Stimulated activated CD4-positive, alpha-beta T cell treated with anti-CD3 and anti-CD28 coated beads, Interleukin-1b, Interleukin-23, amount 100 ng/mL, for 4 hours (primary cell): Measurements from ENCODE around the gene BTBD16.

Experiments used
- DNase-seq, 2 donors: peaks; one replicate each; pipeline ENCODE4 v3.0.0-alpha.2; 2020; ENCODE audit warnings: low read depth in 2 of 2

Gene BTBD16

DNA sequence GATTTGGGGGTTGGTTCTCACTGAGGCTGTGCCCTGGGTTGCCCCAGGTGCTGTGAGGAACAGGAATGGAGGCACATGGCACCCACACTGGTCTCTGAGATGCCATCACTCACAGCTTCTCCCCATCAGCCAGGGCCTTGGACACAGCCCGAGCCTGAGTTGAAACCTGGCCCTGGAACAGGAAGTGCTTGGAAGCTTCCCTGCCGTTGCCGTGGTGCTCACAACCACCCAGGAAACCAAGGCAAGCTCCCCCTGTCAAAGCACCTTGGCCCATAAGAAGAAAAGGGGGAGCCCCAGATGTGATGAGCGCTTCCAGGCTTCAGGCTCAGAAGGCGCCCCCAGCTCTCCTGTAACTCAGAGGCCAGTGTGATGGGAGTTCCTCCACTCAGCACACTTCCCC lies at the start of gene BTBD16:
Gene BTBD16 (plus strand): TSS at position 221 of the 400 bp plus-strand sequence. CDS start 3,786 bp downstream, outside the sequence.
- no peak for DNase-seq

DNA sequence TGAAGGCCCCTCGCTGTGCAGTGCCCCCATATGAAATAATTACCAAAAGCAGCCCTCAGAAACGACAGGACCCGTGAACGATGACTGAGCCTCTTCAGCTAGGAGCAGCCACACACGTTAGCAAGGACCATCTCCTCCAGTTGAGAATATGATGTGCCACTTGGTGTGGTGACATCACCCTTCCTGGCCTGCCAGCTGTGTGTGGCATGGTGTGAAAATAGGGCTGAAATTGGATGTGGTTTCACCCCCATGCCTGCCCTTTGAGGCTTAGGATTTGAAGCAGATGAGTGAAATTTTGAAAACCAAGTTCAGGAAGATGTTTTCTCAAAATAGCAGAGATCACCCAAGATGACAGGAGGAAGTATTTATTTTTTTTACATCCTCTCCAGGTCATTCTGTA lies 49.1 kb upstream of the BTBD16 start:
- no peak for DNase-seq

DNA sequence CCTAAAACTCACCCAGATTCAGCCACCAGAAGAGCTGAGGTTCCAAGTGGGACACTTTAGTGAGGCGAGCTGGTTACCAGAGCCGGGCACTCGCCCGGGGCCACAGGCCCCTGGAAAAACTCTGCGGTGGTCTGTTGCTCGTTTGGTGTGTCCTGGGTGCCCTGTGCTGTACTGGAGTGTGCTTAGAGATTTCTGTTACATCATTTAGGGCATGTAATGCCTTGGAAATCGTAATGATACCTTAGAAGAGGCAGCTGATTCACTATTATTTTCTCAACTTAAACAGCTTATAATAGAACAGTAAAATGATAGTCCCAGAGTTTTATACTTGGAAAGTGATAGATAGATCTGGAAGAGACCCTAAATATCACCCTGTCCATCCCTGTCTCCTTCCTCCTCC lies 48.5 kb upstream of the BTBD16 start:
- DNase-seq: no peak

DNA sequence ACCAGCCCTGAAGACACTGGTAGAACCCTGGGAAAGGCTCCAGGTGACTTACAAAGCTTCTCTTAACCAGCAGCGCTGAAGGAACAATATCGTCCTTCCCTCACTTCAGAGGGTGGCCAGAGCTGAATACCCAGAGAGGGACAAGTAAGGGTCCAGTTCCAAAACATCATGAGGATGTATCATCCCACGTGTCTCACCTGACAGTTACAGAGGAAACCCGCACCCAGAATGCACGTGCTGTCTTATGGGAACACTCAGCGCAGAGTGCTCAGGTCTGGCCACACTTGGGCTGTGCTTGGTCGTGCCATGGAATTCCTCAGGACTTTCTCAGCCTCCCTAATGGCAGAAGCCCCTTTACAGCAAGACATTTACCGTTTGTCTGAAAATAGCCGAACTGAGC lies 46.9 kb upstream of the BTBD16 start:
- DNase-seq: no peak

DNA sequence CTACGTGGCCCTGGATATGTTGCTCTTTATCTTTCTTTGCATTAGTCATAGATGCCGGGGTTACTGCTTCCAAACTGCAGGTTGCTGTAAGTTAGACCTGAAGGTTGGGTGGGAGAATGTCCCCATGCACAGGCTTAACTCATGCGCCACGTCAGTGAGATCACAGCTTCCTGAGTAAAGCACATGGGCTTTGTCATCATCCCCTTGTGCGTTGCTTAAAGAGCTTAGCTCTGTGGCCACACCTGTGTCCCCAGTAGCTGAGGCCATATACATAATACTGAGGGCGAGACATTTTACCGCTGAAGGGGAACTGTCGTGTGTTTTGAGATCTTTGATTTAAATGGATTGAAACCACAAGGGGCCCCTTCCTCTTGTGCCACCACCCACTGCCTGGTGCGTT lies 45.8 kb upstream of the BTBD16 start:
- DNase-seq: no peak

DNA sequence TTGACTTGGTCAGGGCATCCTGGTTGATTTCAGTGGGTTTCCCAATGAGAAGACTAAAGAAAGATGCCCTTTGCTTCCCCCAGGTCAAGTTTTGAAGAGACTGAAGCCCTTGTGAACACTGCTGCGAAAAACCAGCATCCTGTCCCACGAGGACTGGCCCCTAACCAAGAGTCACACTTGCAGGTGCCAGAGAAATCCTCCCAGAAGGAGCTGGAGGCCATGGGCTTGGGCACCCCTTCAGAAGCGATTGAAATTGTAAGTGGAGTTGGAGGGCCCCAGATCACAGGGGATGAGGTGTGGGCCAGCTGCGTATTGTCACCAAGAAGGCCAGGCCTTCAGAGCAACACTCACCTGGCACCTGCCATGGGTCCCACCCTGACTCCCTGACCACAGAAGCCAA lies 43.3 kb upstream of the BTBD16 start:
- DNase-seq: no peak

DNA sequence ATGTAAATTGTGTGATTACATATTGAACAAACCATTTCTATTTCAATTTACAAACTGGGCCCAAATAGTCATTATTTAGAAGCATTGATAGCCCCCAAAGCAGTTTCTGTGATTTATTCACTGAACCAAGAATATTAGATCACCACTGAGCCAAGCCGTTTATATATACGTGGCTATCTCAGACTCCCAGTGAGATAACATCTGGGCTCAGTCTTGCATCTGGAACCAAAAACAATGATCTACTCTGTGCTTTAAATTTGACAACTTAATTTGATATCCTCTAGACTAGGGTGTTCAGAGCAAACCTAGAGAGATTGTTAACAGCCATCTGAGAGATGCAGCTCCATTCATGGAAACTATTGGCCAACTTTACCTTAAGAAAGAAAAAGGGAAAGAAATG lies 41.4 kb upstream of the BTBD16 start:
- no peak for DNase-seq

DNA sequence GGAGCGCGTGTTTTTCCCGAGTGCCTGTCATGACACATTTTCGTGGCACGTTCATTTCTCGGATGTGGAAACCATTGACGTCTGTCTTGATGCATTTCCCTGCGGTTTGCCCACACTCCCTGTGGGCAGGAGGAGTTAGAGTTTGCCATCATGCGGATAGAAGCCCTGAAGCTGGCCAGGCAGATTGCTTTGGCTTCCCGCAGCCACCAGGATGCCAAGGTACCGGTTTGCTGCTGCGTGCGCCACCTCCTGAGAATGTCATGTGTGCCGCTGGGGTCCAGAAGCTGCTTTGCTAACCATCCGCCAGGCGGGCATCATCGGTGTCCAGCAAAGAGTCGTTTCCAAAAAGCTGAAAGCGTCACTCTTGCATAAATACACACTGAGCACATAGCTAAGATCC lies 40.9 kb upstream of the BTBD16 start:
- no peak for DNase-seq

DNA sequence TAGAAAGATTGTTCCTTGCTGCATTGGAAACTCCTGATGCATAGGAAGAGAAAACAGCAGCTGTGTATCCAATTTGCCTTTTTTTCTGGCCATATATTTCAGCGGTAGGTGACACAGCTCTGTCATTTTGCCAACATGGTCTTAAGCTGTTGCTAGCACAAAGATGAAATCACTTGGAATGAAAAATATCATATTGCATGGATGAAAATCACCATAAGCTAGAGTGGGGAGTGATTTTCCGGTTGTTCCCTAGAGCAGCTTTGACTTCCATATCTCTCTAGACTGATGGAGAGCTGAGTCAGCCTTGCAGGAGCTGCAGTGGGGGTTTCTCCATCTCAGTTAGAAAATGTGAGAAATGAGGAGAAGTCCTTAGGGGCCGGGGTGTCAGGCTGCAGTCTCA lies 38.3 kb upstream of the BTBD16 start:
- DNase-seq: no peak

DNA sequence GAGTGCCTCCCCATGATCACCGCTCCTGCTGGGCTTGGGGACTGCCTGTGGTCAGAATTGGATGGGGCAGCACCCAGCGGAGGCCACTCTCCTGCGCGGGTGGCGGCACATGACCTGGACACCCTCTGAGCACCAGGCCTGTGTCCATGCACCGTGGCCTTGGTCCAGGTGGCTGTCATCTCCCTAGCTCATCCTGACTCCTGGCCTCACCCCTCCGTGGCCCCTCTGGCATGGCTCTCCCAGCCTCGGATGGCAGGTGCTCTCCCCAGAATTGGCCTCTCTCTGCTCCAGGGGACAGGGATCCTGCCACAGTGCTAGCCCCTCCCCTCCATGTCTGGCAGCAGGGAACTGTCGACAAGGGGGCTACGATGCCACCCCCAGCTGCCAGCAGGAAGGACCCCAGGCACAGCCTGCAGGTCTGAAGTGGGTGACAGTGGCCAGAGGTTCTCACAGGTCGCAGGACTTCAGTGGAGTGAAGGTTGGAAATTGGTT lies 37.2 kb upstream of the BTBD16 start:
- no peak for DNase-seq

DNA sequence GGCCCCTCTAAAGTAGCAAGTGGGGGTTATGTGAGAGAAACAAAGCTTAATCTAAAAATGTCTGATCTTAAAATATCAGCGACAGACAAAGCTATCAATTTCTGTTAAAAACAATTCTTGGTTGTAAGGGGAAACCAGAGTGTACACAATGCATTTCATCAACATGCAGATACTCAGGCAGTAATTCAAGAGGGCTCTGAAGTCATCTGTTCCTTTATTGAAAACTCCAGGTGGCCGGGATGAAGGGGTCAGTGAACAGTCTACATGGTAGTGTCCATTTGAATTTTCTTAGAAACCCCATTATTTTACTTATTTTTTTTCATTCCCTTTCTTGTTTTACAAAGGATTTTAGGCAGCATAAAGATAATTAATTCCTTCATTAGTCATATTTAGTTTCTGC lies 36.7 kb upstream of the BTBD16 start:
- DNase-seq: no peak

DNA sequence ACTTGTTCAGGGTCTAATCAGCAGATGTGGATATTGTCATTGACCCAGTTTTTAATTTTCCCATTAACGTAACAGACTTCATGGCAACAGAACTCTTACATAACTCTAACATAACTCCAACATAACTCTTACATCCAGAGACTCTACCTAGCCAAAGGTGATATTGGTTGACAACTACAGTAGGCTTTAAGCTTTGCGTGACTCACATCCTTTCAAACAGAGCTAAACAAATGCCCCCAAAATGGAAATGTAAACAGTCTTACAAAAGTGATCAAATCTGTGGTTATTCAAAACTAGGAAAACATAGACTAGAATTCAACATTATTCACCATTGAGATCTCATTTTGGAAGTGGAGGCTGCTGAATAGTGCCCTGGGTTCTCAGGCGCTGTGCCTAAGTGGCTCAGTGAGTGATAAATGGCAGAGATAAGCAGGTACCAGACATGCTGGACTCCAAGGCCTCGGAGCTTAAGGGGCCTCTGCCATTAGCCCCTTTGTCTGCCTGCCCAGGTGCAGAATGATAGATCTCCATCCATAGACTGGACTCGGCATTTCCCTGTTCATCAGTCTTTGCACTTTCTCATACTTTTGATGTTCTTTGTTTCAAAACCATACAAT lies 34.3 kb upstream of the BTBD16 start:
- no peak for DNase-seq

DNA sequence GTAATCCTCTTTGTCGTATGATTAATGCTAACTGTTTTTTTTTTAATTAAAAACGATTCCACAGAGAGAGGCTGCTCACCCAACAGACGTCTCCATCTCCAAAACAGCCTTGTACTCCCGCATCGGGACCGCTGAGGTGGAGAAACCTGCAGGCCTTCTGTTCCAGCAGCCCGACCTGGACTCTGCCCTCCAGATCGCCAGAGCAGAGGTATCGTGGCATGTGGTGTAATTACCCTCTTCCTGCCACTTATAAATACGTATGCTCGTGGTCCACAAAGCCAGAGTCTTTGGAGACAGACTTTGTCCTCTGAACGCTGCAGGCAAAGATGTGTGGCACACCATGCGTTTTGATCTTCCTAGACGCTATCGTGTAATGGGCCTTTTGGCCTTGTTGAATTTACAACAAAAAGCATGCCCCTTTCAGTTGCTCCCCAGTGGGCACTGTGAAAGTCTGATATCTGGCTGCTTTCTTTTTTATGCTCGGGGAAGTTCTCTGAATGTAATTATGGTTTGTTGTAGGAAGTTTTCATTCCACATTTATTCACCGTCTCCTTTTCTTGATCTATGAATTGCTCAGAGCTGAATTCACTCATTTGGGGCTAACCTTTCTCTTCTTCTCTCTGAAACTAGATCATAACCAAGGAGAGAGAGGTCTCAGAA lies 33.6 kb upstream of the BTBD16 start:
- no peak for DNase-seq

DNA sequence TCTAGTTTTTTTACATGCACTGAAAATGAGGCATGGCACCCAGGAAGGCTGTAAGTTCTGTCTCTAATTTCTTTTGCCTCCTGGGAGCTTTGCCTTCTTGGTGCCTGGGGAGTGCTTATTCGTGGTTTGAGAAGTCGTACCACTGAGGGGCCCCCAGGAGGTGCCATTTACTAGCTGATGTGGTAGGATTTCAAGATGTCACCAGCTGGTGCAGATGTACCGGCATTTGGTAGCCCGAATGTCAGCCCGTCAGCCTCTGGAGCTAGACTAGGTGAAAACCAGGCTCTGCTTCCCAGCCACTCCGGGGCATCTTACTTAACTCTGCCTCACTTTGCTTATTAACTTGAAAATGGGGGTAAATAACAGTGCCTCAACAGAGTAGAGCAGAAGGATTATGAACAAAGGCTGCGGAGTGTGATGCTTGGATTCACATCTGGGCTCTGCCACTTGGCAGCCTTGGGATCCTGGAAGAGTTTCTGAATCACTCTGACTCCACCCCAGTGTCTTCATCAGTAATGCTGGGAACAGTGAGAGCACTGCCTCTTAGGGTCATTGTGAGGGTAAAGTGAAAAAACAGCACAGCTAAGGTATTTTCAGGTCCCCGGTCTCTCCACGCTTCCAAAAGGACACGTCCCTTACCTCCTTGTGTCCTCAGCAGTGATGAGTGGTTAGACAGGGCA lies 31.4 kb upstream of the BTBD16 start:
- no peak for DNase-seq

DNA sequence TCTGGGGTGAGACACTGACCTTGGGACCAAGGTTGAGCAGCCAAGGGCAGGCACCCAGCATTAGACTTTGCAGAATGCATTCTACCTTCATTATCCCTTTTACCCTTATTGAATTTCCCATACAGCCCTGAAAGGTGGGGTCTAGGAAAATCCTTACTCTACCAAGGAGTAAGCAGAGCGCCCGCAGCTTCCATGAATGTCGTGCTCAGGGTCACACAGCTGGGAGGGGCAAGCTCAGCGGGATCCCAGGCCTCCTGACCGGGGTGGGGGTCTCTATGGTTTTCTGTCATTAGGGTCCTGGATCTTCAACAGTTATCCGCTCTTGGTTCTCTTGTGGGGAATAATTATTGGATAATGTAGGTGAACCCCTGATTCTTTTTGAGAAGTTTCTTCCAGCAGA lies 30.7 kb upstream of the BTBD16 start:
- no peak for DNase-seq

DNA sequence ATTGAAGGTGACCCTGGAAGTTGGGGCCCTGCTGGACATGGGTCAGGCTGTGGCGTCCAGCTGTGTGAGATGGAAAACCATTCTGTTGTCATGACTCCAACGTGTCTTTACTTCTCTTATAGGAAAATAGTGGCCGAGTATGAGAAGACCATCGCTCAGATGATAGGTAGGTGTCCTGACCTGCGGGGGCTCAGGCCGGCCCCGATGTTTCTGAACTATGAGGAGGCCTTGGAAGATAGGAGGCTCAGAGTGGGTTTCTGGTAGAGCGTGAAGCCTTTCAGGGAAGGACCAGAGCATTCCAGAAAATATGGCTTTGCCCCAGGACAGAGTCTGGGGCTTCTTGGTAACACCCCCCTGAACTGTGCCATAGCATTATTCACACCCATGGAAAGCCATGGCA lies 29.3 kb upstream of the BTBD16 start:
- no peak for DNase-seq

DNA sequence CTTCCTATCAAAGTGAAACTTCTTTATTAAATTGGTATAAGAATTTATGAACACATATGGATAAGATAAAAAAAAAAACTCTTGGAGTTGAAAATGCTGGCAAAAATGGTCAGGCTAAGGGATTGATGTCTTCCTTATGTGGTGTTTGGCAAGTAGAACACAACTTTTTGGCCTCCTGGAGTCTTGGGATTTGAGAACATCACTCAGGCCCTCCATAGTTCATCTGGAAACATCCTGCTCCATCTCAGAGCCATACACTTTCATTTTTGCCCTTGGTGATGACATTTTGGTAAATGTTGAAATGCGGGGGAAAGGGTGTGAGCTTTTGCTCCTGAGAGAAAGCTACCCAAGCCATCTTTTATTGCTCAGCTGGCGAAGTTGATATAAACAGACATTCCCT lies 27.5 kb upstream of the BTBD16 start:
- no peak for DNase-seq

DNA sequence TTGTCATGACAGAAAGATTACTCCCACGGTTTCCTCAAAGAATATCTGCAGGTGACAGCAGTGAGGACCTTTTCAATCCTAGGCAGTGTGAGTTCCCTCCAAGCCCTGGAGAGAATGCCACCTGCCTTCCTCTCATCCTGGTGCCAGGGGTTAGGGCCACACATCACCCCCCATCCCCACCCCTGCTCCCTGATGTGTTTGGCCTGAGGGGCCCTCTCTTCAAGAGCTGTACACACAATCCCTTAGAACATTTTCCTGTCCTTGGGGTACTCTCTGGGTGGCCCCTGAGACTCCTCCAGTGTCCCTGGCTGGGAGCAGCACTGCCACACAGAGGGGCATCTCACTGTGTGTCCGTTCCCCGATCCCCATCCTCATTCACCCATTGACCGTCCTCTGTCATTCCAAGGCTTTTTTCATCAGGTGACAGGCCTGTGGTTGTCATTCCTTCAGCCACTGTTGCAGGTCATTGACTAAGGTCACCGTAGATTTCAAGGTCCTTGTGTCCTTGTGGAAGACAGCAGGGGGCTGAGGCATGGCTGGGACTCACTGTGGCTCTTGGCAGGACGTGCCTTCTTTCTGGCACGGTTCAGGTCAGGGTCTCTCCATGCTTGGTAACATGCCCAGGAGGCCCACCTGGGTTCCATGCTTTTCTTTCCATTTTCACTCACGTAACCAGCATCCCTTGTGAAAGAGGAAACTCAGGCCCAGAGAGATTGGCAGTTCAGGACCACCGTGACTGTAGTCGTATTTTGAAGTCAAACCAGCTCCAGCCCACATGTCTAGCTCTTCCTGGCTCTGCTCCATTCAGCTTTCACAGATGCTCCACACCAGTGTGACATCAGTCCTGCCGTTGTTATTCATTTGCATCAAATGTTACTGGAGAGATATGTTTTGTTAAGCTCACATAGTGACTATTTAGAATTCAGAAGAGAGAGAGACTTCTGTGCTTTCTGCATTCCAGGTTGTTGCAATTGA lies 26.8 kb upstream of the BTBD16 start:
- DNase-seq: no peak

DNA sequence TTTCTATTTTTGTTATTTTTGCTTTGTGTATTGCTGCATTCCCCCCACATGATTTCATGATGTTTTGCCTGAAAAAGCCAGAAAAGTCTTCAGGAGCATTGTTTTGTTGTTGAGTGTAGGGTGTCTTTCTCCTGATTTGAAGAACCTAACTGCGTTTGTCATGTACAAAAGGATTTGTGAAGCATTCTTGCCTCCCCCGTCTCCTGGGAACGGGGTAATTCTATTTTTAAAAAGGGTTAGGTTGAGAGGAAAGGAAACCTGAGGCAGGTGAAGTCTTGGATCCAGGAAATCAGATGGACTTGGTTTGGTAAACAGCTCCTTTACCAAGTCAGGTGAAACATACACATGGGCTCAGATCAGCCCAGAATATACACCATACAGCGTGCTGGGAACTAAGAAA lies 26.0 kb upstream of the BTBD16 start:
- DNase-seq: no peak

DNA sequence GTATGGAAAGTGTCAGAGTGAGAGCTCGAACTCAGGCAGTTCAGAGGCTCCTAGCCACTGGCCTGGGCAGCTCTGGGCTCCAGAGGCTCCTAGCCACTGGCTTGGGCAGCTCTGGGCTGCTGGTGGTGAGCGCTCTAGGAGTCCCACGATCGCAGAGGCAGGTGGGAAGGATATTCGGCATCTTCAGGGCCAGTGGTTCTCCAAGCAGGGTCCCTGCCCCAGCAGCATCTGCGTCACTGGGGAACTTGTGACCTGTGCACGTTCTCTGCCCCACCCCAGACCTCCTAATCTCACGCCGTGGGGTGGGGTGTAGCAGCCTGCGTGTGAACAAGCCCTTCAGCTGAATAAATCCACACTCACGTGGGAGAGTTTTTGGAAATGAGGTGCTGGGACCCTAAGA lies 25.2 kb upstream of the BTBD16 start:
- no peak for DNase-seq

DNA sequence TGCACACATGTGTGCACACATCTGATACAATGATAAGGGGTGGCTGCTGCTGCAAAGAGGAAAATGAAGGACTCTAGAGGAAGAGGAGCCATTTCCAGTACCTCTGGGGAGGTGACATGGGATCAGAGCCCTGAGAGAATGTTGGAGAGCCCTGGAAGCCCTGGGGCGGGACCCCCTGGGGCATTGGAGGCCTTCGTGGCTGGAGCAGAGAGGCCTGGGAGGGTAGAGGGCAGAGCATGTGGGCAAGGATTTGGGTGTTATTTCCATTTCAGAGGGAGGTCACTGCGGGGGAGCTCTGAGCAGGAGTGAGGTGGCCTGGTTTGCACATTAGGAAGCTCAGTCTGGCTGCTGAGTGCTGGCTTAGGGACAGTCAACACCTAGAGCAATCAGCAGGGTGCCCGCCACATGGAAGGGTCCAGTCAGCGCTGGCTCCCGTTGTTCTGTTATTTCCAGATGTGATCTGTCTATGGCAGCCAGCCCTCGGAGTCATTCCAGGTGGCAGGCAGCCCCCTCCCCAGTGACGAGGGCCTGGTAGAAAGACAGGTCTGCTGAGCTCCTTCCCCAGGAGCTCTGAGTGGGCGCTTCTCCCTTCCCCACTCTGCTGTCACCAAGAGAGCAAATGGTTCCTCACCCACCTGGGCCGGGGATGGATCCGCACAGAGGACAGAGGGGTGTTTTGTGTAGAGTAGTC lies 24.1 kb upstream of the BTBD16 start:
- no peak for DNase-seq
